ENCODE data around the gene WFDC8. TPM values are rescaled to one million over a fixed set of nuclear protein-coding genes. Genes with fewer than 3 reads are reported as not detected.

WFDC8 gene
- total RNA-seq, 4 donors from 2014 or later, result 0.78 to 1.3 TPM; not detected in 2

DNA sequence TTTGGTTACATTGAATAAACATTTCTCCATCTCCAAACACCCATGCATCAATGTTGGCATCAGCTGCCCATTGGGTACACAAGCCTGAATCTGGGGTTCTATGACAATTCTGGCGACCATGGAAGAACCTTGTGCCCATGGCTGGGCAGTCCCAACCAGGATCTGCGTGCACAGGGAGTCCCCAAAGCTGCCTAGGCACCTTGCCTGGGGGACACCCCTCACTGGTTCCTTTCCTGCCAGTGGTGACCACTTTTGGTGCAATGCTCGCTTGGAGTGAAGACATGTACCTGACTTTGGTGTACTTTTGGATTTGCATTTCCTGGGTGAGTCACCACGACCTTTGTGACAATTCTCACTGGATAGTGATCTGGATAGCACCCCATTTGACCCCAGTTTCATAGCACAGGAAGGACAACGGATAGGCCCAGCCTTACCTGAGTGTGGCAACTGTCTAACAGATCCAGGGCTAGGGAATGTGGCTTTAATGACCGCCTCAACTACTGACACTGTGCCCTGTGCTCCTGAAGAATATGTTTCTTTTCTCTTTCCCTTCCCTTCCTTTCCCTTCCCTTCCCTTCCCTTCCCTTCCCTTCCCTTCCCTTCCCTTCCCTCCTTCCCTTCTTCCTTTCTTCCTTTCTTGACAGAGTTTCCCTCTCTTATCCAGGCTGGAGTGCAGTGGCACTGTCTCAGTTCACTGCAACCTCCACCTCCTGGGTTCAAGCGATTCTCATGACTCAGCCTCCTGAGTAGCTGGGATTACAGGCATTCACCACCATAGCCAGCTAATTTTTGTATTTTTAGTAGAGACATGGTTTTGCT is 70.8 kb downstream of the WFDC8 start:
- DNase-seq, result no peak

DNA sequence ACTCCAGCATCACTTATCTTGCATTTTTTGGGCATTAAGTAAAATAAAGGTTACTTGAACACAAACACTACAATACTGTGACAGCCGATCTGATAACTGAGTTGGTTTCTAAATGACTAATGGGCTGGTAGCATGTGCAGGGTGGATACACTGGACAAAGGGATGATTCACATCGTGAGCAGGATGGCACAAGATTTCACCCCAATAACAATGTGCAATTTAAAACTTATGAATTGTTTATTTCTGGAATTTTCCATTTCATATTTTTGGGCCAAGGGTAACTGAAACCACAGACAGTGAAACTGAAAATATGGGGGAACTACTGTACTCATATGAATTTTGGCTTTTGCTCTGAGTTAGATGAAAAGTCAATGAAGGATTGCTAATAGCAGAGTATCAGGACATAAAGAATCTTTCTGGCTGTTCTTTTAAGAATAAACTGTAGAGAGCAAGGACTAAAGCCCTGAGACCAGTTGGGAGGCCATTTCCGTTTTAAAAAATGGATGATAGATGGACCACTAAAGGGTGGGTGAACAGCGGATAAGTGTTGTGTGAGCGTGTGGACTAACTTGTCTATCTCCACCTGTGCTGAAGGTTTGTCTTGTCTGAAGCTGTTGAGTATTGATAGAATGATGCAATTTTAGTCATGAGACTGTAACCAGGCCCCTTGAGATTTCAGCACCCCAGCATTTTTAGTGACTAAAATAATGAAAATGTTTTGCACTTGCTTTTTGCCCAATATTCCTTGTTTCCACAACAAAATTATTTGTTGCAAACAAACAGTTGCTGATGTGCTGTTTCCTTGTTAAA is 71.9 kb downstream of the WFDC8 start:
- no peak for DNase-seq
- Histone ChIP-seq H3K4me1 (no peaks in the 10 kb centered on the region), H3K36me3 (no peaks in the 10 kb centered on the region), H3K27me3 (peaks cover 4% of the 10 kb centered on the region), H3K4me3 (replicated peaks in 1 of 3) (no peak overlapping the region), H3K9me3 (no peaks in the 10 kb centered on the region), H3K27ac (no peak overlapping the region)
- 88% methylated on average over 5 of the region's 5 CpGs for WGBS, 2 donors
- TF ChIP-seq POLR2A (IDR thresholded peaks at IDR 0.05), result no peak
- TF ChIP-seq, protein P1, sequence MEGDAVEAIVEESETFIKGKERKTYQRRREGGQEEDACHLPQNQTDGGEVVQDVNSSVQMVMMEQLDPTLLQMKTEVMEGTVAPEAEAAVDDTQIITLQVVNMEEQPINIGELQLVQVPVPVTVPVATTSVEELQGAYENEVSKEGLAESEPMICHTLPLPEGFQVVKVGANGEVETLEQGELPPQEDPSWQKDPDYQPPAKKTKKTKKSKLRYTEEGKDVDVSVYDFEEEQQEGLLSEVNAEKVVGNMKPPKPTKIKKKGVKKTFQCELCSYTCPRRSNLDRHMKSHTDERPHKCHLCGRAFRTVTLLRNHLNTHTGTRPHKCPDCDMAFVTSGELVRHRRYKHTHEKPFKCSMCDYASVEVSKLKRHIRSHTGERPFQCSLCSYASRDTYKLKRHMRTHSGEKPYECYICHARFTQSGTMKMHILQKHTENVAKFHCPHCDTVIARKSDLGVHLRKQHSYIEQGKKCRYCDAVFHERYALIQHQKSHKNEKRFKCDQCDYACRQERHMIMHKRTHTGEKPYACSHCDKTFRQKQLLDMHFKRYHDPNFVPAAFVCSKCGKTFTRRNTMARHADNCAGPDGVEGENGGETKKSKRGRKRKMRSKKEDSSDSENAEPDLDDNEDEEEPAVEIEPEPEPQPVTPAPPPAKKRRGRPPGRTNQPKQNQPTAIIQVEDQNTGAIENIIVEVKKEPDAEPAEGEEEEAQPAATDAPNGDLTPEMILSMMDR (IDR thresholded peaks at IDR 0.05), result no peak
- intact Hi-C loops (cut with DNase I), result no loop called here

More for the DNA sequence above, 70.8 kb downstream of the WFDC8 start:
- Histone ChIP-seq H3K27me3 (peaks cover 4% of the 10 kb centered on the region), H3K9me3 (no peaks in the 10 kb centered on the region), H3K27ac (no peak overlapping the region), H3K4me3 (replicated peaks in 1 of 3) (no peak overlapping the region), H3K4me1 (no peaks in the 10 kb centered on the region), H3K36me3 (no peaks in the 10 kb centered on the region)
- WGBS, 2 donors, result 80 to 81% methylated on average over 7 of the region's 7 CpGs
- intact Hi-C loops (cut with DNase I), result no loop called here
- TF ChIP-seq, protein P1 (IDR thresholded peaks at IDR 0.05), result no peak
- no peak for TF ChIP-seq POLR2A (IDR thresholded peaks at IDR 0.05)

DNA sequence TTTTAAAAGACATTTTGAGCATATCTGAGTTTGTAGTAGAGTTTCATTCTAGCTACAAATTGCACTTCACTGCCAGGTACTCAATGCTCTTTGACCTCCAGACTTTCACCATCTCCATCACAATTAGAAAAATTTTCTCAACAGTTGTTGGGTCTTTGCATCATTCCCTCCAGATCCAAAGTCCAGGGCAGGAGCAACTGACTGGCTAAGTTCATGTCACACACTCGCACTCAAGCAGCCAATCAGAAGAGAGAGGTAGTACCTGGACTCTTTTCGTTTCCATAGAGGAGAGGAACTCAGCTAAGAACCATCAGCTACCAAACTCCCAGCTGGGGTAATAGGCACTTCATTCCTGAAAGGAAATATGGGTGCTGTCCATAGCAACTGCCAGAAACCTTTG is 72.7 kb downstream of the WFDC8 start:
- H3K36me3 ChIP-seq, result no peaks in the 10 kb centered on the region
- no peaks in the 10 kb centered on the region for H3K4me1 ChIP-seq
- intact Hi-C loops (cut with DNase I), result no loop called here
- peaks cover 4% of the 10 kb centered on the region for H3K27me3 ChIP-seq
- TF ChIP-seq POLR2A (IDR thresholded peaks at IDR 0.05), result no peak
- TF ChIP-seq, protein P1 (IDR thresholded peaks at IDR 0.05), result no peak
- H3K9me3 ChIP-seq, result no peaks in the 10 kb centered on the region
- DNase-seq, result no peak
- H3K4me3 ChIP-seq (replicated peaks in 1 of 3), result no peak overlapping the region
- no peak overlapping the region for H3K27ac ChIP-seq
- 77 to 89% methylated on average over 2 of the region's 2 CpGs for WGBS, 2 donors

DNA sequence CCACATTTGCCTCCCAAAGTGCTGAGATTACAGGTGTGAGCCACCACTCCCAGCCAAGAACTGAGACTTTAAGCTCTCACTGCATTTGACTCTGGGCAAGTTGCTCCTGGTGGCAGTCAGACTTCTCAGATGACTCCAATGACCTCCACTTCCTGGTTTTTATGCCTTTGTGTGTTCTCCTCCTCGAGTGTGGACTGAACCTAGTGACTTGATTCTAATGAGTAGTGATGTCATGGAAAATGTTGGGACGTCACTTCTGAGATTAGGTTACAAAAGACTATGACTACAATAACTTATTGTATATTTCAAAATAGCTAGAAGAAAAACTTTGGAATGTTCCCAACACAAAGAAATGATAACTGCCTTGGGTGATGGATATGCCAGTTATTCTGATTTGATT is 75.7 kb downstream of the WFDC8 start:
- Histone ChIP-seq H3K27ac (no peak overlapping the region), H3K36me3 (no peaks in the 10 kb centered on the region), H3K4me1 (no peaks in the 10 kb centered on the region), H3K27me3 (peaks cover 4% of the 10 kb centered on the region), H3K4me3 (replicated peaks in 1 of 3) (no peak overlapping the region), H3K9me3 (no peaks in the 10 kb centered on the region)
- whole genome bisulfite sequencing, 2 donors, result 71 to 72% methylated on average over 2 of the region's 2 CpGs
- no peak for DNase-seq
- intact Hi-C loops (cut with DNase I), result no loop called here
- TF ChIP-seq POLR2A (IDR thresholded peaks at IDR 0.05), result no peak
- TF ChIP-seq, protein P1 (IDR thresholded peaks at IDR 0.05), result no peak

DNA sequence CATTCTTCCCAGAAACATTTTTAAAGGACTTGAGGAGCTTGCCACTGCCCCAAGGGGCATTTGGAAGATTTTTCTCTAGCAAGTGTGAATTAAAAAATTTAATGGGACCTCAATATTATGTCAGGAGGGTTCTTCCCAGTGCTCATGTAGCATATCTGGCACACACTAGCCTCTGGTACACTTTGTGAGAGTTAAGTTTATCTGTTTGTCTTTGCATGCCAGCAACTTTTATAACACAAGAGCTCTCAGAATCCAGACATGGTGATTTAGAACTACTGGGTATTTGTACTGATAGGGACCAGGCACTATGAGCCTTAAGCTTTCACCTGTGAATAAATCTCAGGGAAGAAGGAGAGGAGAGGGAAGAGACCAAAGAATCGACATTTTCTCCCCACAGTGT is 76.5 kb downstream of the WFDC8 start:
- H3K27ac ChIP-seq, result no peak overlapping the region
- peaks cover 4% of the 10 kb centered on the region for H3K27me3 ChIP-seq
- DNase-seq, result no peak
- H3K9me3 ChIP-seq, result no peaks in the 10 kb centered on the region
- no peaks in the 10 kb centered on the region for H3K4me1 ChIP-seq
- 74 to 76% methylated on average over 1 of the region's 1 CpG for WGBS, 2 donors
- no peak overlapping the region for H3K4me3 ChIP-seq (replicated peaks in 1 of 3)
- intact Hi-C loops (cut with DNase I), result no loop called here
- no peak for TF ChIP-seq POLR2A (IDR thresholded peaks at IDR 0.05)
- TF ChIP-seq, protein P1 (IDR thresholded peaks at IDR 0.05), result no peak
- H3K36me3 ChIP-seq, result no peaks in the 10 kb centered on the region

All from thyroid gland (tissue), 4 donors.